HEK293 (cell line): ENCODE data around the gene MAML3.

Experiments used
- CTCF ChIP-seq: fragments of 450-650 bp; formaldehyde crosslinking; IDR thresholded peaks from 2 replicates; pipeline ENCODE4 v1.5.1; 2016; ENCODE audit warnings: missing biosample characterization, missing genetic modification characterization
- MYNN ChIP-seq: fragments of 450-650 bp; formaldehyde crosslinking; IDR thresholded peaks from 2 replicates; pipeline ENCODE4 v1.5.1; 2016; ENCODE audit warnings: missing biosample characterization, missing genetic modification characterization, borderline replicate concordance
- TRIM28 ChIP-seq: IDR thresholded peaks from 2 replicates; pipeline ENCODE4 v1.6.1; 2011; ENCODE audit warnings: low read length, control low read depth, borderline replicate concordance
- ZBTB48 ChIP-seq: fragments of 450-650 bp; formaldehyde crosslinking; IDR thresholded peaks from 2 replicates; pipeline ENCODE4 v1.5.1; 2016; ENCODE audit warnings: missing biosample characterization, missing genetic modification characterization
- ZFP37 ChIP-seq: fragments of 450-650 bp; formaldehyde crosslinking; IDR thresholded peaks from 2 replicates; pipeline ENCODE4 v1.5.1; 2016; ENCODE audit warnings: missing biosample characterization, missing genetic modification characterization
- ZNF24 ChIP-seq: fragments of 450-650 bp; formaldehyde crosslinking; IDR thresholded peaks from 2 replicates; pipeline ENCODE4 v1.5.1; 2016; ENCODE audit warnings: missing biosample characterization, missing genetic modification characterization

- TF ChIP-seq ZNF24 (tag by site-specific recombination) (no peak), CTCF (no peak), ZFP37 (no peak), MYNN (tag by site-specific recombination) (no peak), ZBTB48 (tag by site-specific recombination) (no peak), TRIM28 (no peak)
Measured at GRCh38 chr4:140111256-140111655, 42.7 kb downstream of the MAML3 start.
